SK-N-SH treated with all-trans-retinoic acid at 6 μM for 48 hours (cell line): Measurements from ENCODE around the gene OSER1.
A peak's percentile ranks its signal among the peaks of the same experiment; 100 is the strongest.

Source experiments
- ATAC-seq: fragments of 200-7000 bp; cut with Tn5 transposase; 3 replicates; pipeline ENCODE4 v1.9.1; 2020; ENCODE audit warnings: mild to moderate bottlenecking, moderate library complexity
- BACH2 ChIP-seq: fragments of 250-450 bp; sonication (Bioruptor Pico); IDR thresholded peaks from 2 replicates; pipeline ENCODE4 v1.9.0; 2021; ENCODE audit warnings: mild to moderate bottlenecking, borderline replicate concordance
- CSDC2 ChIP-seq: fragments of 250-450 bp; sonication (Bioruptor Pico); IDR thresholded peaks from 2 replicates; pipeline ENCODE4 v1.5.0; 2020; ENCODE audit warnings: mild to moderate bottlenecking, moderate library complexity
- ESRRG ChIP-seq: fragments of 250-450 bp; sonication (Bioruptor Pico); IDR thresholded peaks from 2 replicates; pipeline ENCODE4 v1.6.1; 2021; ENCODE audit warnings: mild to moderate bottlenecking
- GLIS3 ChIP-seq: fragments of 250-450 bp; sonication (Bioruptor Pico); IDR thresholded peaks from 2 replicates; pipeline ENCODE4 v1.5.0; 2020; ENCODE audit warnings: mild to moderate bottlenecking, moderate library complexity
- ISL1 ChIP-seq: fragments of 250-450 bp; sonication (Bioruptor Pico); IDR thresholded peaks from 2 replicates; pipeline ENCODE4 v2.1.2; 2022; ENCODE audit warnings: mild to moderate bottlenecking, moderate library complexity
- OSR1 ChIP-seq: fragments of 250-450 bp; sonication (Bioruptor Pico); IDR thresholded peaks from 2 replicates; pipeline ENCODE4 v1.8.0; 2022; ENCODE audit warnings: moderate library complexity, mild to moderate bottlenecking, inconsistent platforms
- PPARA ChIP-seq: fragments of 250-450 bp; sonication (Bioruptor Pico); IDR thresholded peaks from 2 replicates; pipeline ENCODE4 v1.5.0; 2020; ENCODE audit warnings: mild to moderate bottlenecking, borderline replicate concordance
- RARB ChIP-seq: fragments of 250-450 bp; sonication (Bioruptor Pico); IDR thresholded peaks from 2 replicates; pipeline ENCODE4 v1.8.0; 2021; ENCODE audit warnings: mild to moderate bottlenecking, moderate library complexity
- SNAI2 ChIP-seq: fragments of 250-450 bp; sonication (Bioruptor Pico); IDR thresholded peaks from 2 replicates; pipeline ENCODE4 v1.5.0; 2020; ENCODE audit warnings: mild to moderate bottlenecking, moderate library complexity
- ZC3H10 ChIP-seq: fragments of 250-450 bp; sonication (Bioruptor Pico); IDR thresholded peaks from 2 replicates; pipeline ENCODE4 v1.5.1; 2021; ENCODE audit warnings: mild to moderate bottlenecking, moderate library complexity
- ZFP3 ChIP-seq: fragments of 250-450 bp; sonication (Bioruptor Pico); IDR thresholded peaks from 2 replicates; pipeline ENCODE4 v1.5.0; 2020; ENCODE audit warnings: mild to moderate bottlenecking, moderate library complexity
- ZFP30 ChIP-seq: fragments of 450-650 bp; formaldehyde crosslinking; IDR thresholded peaks from 2 replicates; pipeline ENCODE4 v1.5.0; 2022; ENCODE audit warnings: mild to moderate bottlenecking, moderate library complexity
- ZNF565 ChIP-seq: fragments of 450-650 bp; formaldehyde crosslinking; conservative IDR thresholded peaks from 2 replicates; pipeline ENCODE4 v1.5.0; 2020; ENCODE audit warnings: low read depth, mild to moderate bottlenecking, moderate library complexity
- ZNF70 ChIP-seq: fragments of 450-650 bp; formaldehyde crosslinking; IDR thresholded peaks from 2 replicates; pipeline ENCODE4 v1.5.0; 2020; ENCODE audit warnings: mild to moderate bottlenecking, moderate library complexity
- ZNF8 ChIP-seq: fragments of 450-650 bp; formaldehyde crosslinking; IDR thresholded peaks from 2 replicates; pipeline ENCODE4 v1.5.0; 2020; ENCODE audit warnings: mild to moderate bottlenecking, moderate library complexity
- TF ChIP-seq, protein P1 (sequence below): fragments of 250-450 bp; sonication (Bioruptor Pico); IDR thresholded peaks from 2 replicates; pipeline ENCODE4 v1.5.1; 2020; ENCODE audit warnings: low read depth, mild to moderate bottlenecking, moderate library complexity
- TF ChIP-seq, protein P2 (sequence below): fragments of 250-450 bp; sonication (Bioruptor Pico); IDR thresholded peaks from 2 replicates; pipeline ENCODE4 v1.8.0; 2021; ENCODE audit warnings: low read depth, mild to moderate bottlenecking, moderate library complexity, borderline replicate concordance
- TF ChIP-seq, protein P3 (sequence below): fragments of 250-450 bp; sonication (Bioruptor Pico); IDR thresholded peaks from 2 replicates; pipeline ENCODE4 v1.5.1; 2021; ENCODE audit warnings: mild to moderate bottlenecking, moderate library complexity
- TF ChIP-seq, protein P4 (sequence below): fragments of 250-450 bp; sonication (Bioruptor Pico); IDR thresholded peaks from 2 replicates; pipeline ENCODE4 v1.8.0; 2020; ENCODE audit warnings: mild to moderate bottlenecking, moderate library complexity, borderline replicate concordance

OSER1 gene

DNA sequence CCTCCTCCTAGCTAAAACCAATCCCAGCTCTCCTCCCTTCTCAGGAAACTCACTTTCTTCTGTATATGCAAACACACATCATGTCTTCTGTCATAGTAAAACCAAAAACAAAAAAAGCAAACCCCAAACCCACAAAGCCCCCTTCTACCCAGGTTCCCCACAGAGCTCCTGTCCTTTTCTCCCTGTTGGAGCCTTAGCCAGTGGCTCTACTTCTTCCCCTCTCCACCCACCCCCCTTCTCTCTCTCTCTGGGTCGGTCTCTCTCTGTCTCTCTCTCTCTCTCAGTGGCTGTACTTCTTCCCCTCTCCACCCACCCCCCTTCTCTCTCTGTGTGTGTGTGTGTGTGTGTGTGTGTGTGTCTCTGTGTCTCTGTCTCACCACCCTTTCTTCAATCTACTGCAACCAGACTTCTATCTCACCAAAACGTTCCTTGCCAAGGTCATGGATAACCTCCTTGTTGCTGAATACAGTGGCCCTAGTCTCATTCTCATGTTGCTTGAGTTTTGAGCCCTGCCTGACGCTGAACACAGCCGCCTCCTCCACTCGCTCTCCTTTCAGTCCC is 8.7 kb upstream of the OSER1 start:
- no peak for ATAC-seq
- no peak for TF ChIP-seq ZNF70 (CRISPR knock-in tag)
- no peak for TF ChIP-seq PPARA (CRISPR knock-in tag)
- no peak for TF ChIP-seq RARB (CRISPR knock-in tag)
- no peak for TF ChIP-seq GLIS3 (CRISPR knock-in tag)
- TF ChIP-seq, protein P1, sequence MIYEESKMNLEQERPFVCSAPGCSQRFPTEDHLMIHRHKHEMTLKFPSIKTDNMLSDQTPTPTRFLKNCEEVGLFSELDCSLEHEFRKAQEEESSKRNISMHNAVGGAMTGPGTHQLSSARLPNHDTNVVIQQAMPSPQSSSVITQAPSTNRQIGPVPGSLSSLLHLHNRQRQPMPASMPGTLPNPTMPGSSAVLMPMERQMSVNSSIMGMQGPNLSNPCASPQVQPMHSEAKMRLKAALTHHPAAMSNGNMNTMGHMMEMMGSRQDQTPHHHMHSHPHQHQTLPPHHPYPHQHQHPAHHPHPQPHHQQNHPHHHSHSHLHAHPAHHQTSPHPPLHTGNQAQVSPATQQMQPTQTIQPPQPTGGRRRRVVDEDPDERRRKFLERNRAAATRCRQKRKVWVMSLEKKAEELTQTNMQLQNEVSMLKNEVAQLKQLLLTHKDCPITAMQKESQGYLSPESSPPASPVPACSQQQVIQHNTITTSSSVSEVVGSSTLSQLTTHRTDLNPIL (CRISPR knock-in tag): no peak
- TF ChIP-seq, protein P2, sequence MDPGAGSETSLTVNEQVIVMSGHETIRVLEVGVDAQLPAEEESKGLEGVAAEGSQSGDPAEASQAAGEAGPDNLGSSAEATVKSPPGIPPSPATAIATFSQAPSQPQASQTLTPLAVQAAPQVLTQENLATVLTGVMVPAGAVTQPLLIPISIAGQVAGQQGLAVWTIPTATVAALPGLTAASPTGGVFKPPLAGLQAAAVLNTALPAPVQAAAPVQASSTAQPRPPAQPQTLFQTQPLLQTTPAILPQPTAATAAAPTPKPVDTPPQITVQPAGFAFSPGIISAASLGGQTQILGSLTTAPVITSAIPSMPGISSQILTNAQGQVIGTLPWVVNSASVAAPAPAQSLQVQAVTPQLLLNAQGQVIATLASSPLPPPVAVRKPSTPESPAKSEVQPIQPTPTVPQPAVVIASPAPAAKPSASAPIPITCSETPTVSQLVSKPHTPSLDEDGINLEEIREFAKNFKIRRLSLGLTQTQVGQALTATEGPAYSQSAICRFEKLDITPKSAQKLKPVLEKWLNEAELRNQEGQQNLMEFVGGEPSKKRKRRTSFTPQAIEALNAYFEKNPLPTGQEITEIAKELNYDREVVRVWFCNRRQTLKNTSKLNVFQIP (CRISPR knock-in tag): no peak
- TF ChIP-seq ISL1 (CRISPR knock-in tag): no peak
- no peak for TF ChIP-seq OSR1 (CRISPR knock-in tag)
- no peak for TF ChIP-seq SNAI2 (CRISPR knock-in tag)
- TF ChIP-seq, protein P3, sequence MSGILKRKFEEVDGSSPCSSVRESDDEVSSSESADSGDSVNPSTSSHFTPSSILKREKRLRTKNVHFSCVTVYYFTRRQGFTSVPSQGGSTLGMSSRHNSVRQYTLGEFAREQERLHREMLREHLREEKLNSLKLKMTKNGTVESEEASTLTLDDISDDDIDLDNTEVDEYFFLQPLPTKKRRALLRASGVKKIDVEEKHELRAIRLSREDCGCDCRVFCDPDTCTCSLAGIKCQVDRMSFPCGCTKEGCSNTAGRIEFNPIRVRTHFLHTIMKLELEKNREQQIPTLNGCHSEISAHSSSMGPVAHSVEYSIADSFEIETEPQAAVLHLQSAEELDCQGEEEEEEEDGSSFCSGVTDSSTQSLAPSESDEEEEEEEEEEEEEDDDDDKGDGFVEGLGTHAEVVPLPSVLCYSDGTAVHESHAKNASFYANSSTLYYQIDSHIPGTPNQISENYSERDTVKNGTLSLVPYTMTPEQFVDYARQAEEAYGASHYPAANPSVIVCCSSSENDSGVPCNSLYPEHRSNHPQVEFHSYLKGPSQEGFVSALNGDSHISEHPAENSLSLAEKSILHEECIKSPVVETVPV (CRISPR knock-in tag): no peak
- TF ChIP-seq ZNF8 (CRISPR knock-in tag): no peak
- TF ChIP-seq ZNF565 (CRISPR knock-in tag): no peak
- TF ChIP-seq ZFP30 (CRISPR knock-in tag): no peak

DNA sequence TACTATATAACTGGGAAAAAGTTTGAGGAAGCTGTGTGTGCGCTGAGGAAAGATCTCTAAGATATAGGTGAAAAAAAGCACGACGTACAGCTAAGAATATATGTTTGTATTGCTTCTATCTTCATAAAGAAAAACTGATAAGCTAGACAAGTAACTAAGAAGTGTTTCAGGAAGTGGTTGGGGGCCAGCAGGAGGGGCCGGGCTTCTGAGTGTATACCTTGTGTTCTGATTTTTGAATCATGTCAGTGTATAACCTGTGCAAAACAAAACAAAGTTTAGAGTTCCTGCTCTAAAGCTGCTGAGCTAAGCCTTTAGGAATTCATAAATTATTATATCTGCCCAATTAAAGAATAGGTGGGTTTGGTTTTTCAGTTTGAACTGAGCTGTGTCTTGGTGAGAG is 7.9 kb upstream of the OSER1 start:
- ATAC-seq: no peak
- no peak for TF ChIP-seq ZFP3 (CRISPR knock-in tag)
- TF ChIP-seq ISL1 (CRISPR knock-in tag): no peak
- TF ChIP-seq BACH2 (CRISPR knock-in tag): no peak
- TF ChIP-seq, protein P1 (CRISPR knock-in tag): no peak
- no peak for TF ChIP-seq CSDC2
- TF ChIP-seq ZFP30 (CRISPR knock-in tag): no peak
- TF ChIP-seq, protein P3 (CRISPR knock-in tag): no peak
- TF ChIP-seq ZC3H10 (CRISPR knock-in tag): no peak
- TF ChIP-seq SNAI2 (CRISPR knock-in tag): no peak
- TF ChIP-seq ESRRG: no peak
- no peak for TF ChIP-seq OSR1 (CRISPR knock-in tag)
- TF ChIP-seq, protein P4, sequence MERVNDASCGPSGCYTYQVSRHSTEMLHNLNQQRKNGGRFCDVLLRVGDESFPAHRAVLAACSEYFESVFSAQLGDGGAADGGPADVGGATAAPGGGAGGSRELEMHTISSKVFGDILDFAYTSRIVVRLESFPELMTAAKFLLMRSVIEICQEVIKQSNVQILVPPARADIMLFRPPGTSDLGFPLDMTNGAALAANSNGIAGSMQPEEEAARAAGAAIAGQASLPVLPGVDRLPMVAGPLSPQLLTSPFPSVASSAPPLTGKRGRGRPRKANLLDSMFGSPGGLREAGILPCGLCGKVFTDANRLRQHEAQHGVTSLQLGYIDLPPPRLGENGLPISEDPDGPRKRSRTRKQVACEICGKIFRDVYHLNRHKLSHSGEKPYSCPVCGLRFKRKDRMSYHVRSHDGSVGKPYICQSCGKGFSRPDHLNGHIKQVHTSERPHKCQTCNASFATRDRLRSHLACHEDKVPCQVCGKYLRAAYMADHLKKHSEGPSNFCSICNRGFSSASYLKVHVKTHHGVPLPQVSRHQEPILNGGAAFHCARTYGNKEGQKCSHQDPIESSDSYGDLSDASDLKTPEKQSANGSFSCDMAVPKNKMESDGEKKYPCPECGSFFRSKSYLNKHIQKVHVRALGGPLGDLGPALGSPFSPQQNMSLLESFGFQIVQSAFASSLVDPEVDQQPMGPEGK (CRISPR knock-in tag): no peak

DNA sequence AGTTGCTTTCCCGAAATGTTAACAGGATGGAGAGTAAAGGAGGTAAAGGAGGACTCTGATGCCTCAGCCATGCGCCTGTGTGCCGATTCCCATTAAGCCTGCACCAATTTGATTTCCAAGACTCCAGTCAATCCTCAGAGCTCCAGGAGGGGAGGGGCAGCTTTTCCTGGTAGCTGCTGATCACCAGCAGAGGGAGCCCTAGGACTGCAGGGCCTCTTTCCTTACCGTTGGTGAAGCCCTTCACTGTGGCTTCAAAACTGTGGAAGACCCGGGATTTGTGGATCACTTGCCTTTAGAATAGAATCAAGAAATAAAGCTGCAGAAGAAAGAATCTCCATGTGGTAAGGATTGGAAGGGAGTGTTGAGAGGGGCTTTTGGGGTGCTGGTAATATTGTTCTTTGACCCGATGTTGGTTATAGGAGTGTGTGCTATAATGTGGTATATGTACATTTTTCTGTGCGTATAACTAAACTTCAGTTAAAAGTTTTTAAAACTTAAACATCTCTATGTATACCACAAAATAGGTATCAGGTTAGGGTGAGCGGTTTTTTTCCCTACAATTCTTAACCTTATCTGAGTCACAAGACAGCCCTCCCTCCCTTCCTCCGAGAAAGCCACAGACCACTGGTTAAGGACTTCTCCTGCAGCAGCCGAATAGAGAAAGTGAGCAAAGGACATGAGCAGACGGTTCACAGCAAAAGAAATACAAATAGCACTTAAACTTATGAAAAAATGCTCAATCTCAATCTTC is 6.9 kb upstream of the OSER1 start:
- TF ChIP-seq ZNF8 (CRISPR knock-in tag) (no peak), SNAI2 (CRISPR knock-in tag) (no peak), ZNF70 (CRISPR knock-in tag) (no peak)
- ATAC-seq: peak; percentile 82
